ENCODE data around the gene PIGM.

DNA sequence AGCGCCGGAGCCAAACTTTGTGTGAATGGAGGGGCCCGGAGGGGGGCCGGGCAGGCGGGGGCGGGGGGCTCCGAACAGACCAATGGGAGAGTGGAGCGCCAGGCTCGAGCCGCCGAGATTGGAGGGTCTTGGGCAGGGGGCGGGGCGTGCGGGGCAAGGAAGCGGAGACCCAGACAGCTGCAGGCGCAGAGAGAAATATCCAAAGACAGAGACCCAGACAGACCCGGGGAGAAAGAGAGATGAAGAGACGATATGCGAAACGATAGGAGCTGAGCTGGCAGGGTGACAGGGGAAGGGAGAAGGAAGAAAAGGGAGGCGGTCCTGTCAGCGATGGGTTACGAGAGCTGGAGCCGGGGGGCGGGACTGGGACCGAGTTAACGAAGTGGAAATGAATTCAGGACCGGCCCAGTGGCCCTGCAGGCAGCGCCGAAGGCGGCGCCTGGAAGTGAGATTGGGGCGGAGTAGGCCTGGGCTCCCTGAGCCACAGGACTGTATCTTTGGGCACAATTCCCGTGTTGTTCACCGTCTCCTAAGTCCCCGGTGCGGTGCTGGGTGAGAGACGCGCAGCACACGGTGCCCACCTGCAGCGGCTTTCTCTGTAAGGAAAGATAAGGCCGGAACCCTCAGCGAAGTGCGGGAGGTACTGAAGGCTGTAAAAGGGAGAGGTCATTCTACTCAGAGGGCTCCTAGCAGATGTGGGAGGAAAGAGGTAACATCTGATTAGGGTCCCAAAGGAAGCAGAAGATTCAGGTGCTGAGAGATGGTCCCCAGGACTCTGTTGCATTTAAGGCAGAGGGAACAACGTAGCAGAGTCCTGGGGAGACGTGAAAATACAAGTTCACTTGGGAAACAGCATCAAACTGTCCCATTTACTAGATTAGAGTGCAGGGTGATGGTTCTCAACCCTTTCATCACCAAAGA is 38.7 kb upstream of the PIGM start:
- TF ChIP-seq, protein P1, sequence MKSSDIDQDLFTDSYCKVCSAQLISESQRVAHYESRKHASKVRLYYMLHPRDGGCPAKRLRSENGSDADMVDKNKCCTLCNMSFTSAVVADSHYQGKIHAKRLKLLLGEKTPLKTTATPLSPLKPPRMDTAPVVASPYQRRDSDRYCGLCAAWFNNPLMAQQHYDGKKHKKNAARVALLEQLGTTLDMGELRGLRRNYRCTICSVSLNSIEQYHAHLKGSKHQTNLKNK (CRISPR knock-in tag; IDR thresholded peaks at IDR 0.05), result no peak
- TF ChIP-seq, protein P2, sequence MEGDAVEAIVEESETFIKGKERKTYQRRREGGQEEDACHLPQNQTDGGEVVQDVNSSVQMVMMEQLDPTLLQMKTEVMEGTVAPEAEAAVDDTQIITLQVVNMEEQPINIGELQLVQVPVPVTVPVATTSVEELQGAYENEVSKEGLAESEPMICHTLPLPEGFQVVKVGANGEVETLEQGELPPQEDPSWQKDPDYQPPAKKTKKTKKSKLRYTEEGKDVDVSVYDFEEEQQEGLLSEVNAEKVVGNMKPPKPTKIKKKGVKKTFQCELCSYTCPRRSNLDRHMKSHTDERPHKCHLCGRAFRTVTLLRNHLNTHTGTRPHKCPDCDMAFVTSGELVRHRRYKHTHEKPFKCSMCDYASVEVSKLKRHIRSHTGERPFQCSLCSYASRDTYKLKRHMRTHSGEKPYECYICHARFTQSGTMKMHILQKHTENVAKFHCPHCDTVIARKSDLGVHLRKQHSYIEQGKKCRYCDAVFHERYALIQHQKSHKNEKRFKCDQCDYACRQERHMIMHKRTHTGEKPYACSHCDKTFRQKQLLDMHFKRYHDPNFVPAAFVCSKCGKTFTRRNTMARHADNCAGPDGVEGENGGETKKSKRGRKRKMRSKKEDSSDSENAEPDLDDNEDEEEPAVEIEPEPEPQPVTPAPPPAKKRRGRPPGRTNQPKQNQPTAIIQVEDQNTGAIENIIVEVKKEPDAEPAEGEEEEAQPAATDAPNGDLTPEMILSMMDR (IDR thresholded peaks at IDR 0.05), result no peak
- TF ChIP-seq, protein P3, sequence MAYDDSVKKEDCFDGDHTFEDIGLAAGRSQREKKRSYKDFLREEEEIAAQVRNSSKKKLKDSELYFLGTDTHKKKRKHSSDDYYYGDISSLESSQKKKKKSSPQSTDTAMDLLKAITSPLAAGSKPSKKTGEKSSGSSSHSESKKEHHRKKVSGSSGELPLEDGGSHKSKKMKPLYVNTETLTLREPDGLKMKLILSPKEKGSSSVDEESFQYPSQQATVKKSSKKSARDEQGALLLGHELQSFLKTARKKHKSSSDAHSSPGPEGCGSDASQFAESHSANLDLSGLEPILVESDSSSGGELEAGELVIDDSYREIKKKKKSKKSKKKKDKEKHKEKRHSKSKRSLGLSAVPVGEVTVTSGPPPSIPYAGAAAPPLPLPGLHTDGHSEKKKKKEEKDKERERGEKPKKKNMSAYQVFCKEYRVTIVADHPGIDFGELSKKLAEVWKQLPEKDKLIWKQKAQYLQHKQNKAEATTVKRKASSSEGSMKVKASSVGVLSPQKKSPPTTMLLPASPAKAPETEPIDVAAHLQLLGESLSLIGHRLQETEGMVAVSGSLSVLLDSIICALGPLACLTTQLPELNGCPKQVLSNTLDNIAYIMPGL (CRISPR knock-in tag; IDR thresholded peaks at IDR 0.05), result no peak
- TF ChIP-seq, protein P4, sequence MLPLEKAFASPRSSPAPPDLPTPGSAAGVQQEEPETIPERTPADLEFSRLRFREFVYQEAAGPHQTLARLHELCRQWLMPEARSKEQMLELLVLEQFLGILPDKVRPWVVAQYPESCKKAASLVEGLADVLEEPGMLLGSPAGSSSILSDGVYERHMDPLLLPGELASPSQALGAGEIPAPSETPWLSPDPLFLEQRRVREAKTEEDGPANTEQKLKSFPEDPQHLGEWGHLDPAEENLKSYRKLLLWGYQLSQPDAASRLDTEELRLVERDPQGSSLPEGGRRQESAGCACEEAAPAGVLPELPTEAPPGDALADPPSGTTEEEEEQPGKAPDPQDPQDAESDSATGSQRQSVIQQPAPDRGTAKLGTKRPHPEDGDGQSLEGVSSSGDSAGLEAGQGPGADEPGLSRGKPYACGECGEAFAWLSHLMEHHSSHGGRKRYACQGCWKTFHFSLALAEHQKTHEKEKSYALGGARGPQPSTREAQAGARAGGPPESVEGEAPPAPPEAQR (CRISPR knock-in tag; IDR thresholded peaks at IDR 0.05), result no peak
- no peak for TF ChIP-seq CREB1 (CRISPR knock-in tag; IDR thresholded peaks at IDR 0.05)
- no peak for TF ChIP-seq TEAD4 (CRISPR knock-in tag; IDR thresholded peaks at IDR 0.05)
- TF ChIP-seq, protein P5, sequence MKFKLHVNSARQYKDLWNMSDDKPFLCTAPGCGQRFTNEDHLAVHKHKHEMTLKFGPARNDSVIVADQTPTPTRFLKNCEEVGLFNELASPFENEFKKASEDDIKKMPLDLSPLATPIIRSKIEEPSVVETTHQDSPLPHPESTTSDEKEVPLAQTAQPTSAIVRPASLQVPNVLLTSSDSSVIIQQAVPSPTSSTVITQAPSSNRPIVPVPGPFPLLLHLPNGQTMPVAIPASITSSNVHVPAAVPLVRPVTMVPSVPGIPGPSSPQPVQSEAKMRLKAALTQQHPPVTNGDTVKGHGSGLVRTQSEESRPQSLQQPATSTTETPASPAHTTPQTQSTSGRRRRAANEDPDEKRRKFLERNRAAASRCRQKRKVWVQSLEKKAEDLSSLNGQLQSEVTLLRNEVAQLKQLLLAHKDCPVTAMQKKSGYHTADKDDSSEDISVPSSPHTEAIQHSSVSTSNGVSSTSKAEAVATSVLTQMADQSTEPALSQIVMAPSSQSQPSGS (CRISPR knock-in tag; IDR thresholded peaks at IDR 0.05; ENCODE audit: borderline replicate concordance, low read depth), result no peak
- TF ChIP-seq, protein P6, sequence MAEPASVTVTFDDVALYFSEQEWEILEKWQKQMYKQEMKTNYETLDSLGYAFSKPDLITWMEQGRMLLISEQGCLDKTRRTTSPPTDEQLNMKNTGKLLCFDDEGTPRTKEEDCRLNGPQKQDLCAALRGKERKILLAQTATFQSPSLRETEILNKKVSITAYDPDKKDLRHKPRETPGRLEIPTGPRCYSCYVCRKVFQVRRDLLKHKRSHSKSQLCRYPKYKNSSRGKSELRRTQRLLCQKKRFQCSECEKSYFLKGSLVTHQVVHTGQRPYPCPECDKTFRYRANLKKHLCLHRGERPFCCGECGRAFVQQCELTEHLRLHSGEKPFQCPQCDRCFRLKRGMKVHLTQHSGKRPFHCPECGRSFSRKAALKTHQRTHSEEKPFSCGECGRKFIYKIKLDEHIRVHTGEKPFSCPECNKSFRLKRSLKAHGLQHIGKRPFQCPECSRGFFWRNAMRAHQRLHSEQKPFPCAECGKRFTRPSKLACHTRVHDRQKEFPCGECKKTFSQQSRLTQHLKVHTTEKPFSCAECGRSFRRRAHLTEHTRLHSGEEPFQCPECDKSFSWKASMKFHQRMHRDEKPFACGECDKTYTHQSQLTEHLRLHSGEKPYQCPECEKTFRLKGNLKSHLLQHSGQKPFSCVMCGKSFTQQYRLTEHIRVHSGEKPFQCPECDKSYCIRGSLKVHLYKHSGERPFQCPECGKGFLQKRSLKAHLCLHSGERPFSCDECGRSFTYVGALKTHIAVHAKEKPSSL (CRISPR knock-in tag; conservative IDR thresholded peaks at IDR 0.05), result no peak
